GM18907 (cell line): ENCODE data around the gene HTR6.
"Not testable (repeated sequence)": the region's sequence is repeated elsewhere in the genome, so short reads cannot be mapped to it uniquely, and the experiment has no call there.

Experiments
- ATAC-seq: cut with Tn5 transposase; IDR thresholded peaks from one replicate; pipeline ENCODE4 v1.9.1; 2021; ENCODE audit warnings: mild to moderate bottlenecking, moderate library complexity; ENCODE audit not compliant: unreplicated experiment

HTR6 gene

GRCh38 chr1:19664453-19665185 lies at the start of gene HTR6:
Gene HTR6 (plus strand): TSS chr1:19664875. CDS start chr1:19665754, 879 bp downstream.
- no peak for ATAC-seq

- no peak for ATAC-seq
Measured at GRCh38 chr1:19615438-19615837, 49.2 kb upstream of the HTR6 start.

GRCh38 chr1:19616489-19616888 lies 48.2 kb upstream of the HTR6 start:
- ATAC-seq = no peak

- ATAC-seq = no peak
Measured at GRCh38 chr1:19617376-19617775, 47.3 kb upstream of the HTR6 start.

GRCh38 chr1:19618428-19618827 lies 46.2 kb upstream of the HTR6 start:
- ATAC-seq = no peak

GRCh38 chr1:19619697-19620384 lies 44.8 kb upstream of the HTR6 start:
- no peak for ATAC-seq

GRCh38 chr1:19620786-19621185 lies 43.9 kb upstream of the HTR6 start:
- ATAC-seq = no peak

- ATAC-seq = no peak
Measured at GRCh38 chr1:19621274-19621950, 43.3 kb upstream of the HTR6 start.

- ATAC-seq = no peak
Measured at GRCh38 chr1:19622204-19622603, 42.5 kb upstream of the HTR6 start.

GRCh38 chr1:19623523-19623922 lies 41.2 kb upstream of the HTR6 start:
- no peak for ATAC-seq

- ATAC-seq = no peak
Measured at GRCh38 chr1:19625291-19625937, 39.3 kb upstream of the HTR6 start.

- no peak for ATAC-seq
Measured at GRCh38 chr1:19628879-19629278, 35.8 kb upstream of the HTR6 start.

- no peak for ATAC-seq
Measured at GRCh38 chr1:19629357-19629756, 35.3 kb upstream of the HTR6 start.

- not testable (repeated sequence) for ATAC-seq
Measured at GRCh38 chr1:19630192-19630591, 34.5 kb upstream of the HTR6 start.

- no peak for ATAC-seq
Measured at GRCh38 chr1:19630720-19631395, 33.8 kb upstream of the HTR6 start.

- ATAC-seq = no peak
Measured at GRCh38 chr1:19632211-19632610, 32.5 kb upstream of the HTR6 start.

GRCh38 chr1:19633106-19633505 lies 31.6 kb upstream of the HTR6 start:
- no peak for ATAC-seq

GRCh38 chr1:19635064-19635463 lies 29.6 kb upstream of the HTR6 start:
- not testable (repeated sequence) for ATAC-seq

GRCh38 chr1:19635646-19636045 lies 29.0 kb upstream of the HTR6 start:
- no peak for ATAC-seq

- ATAC-seq = no peak
Measured at GRCh38 chr1:19636065-19636464, 28.6 kb upstream of the HTR6 start.

GRCh38 chr1:19636749-19637148 lies 27.9 kb upstream of the HTR6 start:
- ATAC-seq = not testable (repeated sequence)
